T-helper 1 cell (primary cell): ENCODE measurements around the gene BRD7.

ENCODE experiments used
- DNase-seq, 5 donors: peaks; one replicate each; pipeline ENCODE4 v3.0.0-alpha.2; 2012 to 2020

The BRD7 gene

GRCh38 chr16:50318796-50319578 is 49.8 kb downstream of the BRD7 start:
- no peak for DNase-seq

DNA sequence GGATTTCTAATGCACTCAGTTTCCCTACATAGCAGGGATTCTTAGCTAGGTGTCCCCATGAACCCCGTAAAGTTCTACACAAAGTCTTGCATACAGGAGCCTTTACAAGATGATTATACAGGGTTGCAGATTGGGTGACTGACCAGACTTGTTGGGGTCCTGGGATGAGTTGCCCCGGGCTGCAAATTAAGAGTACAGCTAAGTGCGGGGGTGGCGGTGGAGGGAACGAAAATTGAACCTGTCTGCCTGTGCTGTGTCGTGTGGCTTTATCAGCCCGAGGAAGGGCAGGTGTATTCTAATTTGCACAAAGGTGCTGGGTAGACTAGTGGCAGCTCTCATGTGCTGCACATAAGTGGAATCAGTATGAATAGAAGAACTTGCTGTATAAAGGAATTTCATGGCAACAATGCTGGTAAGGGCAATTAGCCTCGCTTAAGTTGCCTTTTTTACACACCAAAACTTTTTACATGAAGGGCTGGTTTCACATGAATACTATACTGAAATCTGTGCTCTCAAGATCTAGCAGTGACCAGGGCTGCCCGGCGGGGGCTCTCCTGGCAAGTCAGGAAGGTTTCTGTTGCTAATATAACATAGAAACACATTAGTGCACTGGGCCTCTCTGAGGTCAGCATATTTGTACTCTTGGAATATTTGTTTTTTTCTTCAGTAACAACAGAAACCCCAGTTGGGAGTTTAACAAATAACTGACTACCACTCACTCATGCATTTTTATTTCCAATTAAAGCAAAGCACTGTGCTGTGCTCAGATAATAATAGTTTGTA is 51.7 kb downstream of the BRD7 start:
- DNase-seq, result no peak

DNA sequence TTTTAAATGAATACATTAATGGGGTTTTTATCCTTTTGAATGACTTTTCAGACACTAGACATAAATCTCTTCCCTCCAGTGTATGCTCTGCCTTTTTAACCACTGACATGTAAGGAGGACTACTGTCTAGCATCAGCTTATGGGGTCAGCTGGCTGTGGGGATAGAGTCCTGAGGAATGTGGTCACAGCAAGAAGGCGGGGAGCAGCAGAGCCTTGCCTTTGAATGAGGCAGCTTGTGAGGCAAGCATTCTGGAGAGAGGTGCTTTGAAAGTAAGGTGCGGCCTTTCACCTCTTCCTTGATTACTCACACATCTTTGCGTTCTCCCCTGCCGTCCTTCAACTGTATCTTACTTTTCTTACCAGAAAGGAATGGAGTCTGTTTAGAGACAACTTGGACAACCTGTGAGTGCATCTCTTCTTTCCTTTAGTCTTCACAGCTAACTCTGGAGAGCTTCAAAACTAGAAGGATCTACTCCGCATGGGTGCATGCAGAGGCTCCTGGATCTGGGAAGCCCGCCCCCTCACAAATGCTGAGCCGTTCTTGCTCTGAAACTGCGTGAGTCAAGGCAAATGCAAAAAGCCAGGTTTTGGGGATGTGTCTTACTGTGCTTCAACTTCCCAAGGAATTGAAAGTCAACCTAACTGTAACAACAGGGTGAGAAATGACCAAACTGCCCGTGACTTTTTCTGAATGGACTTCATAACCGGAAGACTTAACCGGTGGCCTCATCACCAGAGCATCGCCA is 52.5 kb downstream of the BRD7 start:
- DNase-seq, result no peak

DNA sequence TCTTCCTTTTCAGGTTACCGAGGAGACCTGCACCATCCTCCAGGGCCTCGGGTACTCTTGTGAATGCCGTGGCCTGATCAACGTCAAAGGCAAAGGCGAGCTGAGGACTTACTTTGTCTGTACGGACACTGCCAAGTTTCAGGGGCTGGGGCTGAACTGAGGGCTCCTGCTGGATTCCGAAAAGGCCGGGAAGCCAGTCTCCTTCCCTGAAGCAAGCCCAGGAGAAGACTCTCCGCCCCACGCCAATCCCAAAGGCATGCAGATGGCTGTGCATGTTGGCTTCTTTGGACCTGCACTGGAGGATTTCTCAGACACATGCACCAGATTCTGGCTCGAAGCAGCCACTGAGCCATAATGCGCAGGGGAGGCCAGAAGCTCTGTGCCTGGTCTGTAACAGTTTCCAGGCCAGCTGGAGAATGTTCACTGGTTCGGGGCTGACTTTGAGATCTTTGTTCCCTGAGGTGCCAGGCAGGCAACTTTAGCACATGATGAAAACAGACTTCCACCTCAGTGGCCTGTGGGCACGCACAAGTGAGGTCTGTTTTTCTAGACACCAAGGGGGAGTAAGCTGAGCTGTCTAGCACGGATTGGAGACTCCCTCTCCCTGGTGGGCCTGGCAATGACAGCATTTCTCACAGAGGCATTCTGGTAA is 53.3 kb downstream of the BRD7 start:
- no peak for DNase-seq

DNA sequence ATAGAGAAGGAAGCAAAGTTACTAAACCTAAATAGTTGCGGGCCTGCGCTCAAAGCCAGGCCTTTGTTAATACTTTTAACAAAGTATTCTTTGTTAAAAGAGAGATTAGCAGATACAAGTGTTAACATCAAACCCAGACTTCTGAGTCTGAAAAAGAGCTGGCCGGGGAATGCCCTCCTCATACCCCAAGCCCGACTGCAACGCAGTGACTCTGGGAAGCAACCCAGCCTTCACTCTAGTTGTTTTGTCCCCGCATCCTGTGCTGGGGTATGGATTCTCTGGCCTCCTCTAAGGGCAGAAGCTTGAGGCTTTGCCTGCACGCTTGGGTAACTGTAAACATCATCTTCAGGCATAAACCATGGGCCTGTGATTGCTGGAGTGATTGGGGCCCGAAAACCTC is 54.1 kb downstream of the BRD7 start:
- no peak for DNase-seq

GRCh38 chr16:50313596-50314478 is 55.0 kb downstream of the BRD7 start:
- DNase-seq, result peak in 3 of 5 donors; percentile 3 to 72 (median 28)

- DNase-seq, result no peak
Observed at GRCh38 chr16:50311891-50312501, 56.8 kb downstream of the BRD7 start.

DNA sequence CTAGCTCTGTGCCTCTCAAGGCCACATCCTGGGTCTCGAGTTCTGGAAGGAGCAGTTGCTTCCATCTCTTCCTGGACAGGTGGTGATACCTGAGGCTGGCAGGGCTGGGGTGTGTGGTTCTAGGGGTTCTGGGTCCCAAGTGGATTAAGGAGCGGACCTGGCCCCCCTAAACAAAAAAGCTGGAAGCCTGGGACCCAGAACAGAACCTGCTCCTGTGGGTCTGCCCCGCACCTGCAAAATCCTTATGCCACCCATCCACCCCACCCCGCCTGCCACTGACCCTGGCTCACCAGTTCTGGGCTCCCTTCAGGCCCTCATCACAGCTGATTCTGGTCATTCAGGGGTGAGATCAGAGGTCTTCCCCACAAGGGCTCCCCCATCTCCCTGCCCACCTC is 57.7 kb downstream of the BRD7 start:
- DNase-seq, result no peak

DNA sequence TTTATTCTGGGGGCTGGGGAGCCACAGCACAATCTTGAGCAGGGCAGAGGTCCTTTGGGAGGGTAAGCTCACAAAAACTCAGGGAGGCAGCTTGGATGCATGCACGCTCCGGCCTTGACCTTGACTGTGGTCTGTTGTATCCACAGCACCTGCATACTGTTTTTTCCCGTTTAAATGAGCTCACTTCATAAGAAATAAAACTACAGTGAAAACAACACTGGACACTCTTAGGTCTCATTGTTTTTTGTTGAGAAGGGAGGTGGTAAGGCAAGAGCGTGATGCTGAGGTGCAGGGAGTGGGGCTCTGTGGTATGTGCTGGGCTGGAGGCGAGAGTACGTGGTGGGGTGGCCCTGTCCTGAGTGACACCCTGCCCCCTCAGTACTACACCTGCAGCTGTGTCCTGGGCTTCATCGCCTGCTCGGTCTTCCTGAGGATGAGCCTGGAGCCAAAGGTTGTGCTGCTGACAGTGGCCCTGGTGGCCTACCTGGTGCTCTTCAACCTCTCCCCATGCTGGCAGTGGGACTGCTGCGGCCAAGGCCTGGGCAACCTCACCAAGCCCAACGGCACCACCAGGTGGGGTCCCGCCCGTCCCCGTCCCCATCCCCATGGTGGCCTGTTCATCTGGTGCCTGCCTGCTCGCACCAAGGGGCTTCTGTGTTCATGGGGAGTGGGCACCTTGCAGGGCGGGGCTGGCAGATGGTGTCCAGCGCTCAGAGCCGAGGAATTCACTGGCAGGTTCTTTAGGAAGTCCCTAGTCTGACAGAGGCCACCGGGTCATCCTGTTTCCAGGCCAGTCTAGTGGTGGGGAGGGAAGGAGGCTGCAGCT is 58.3 kb downstream of the BRD7 start:
- DNase-seq, result no peak

DNA sequence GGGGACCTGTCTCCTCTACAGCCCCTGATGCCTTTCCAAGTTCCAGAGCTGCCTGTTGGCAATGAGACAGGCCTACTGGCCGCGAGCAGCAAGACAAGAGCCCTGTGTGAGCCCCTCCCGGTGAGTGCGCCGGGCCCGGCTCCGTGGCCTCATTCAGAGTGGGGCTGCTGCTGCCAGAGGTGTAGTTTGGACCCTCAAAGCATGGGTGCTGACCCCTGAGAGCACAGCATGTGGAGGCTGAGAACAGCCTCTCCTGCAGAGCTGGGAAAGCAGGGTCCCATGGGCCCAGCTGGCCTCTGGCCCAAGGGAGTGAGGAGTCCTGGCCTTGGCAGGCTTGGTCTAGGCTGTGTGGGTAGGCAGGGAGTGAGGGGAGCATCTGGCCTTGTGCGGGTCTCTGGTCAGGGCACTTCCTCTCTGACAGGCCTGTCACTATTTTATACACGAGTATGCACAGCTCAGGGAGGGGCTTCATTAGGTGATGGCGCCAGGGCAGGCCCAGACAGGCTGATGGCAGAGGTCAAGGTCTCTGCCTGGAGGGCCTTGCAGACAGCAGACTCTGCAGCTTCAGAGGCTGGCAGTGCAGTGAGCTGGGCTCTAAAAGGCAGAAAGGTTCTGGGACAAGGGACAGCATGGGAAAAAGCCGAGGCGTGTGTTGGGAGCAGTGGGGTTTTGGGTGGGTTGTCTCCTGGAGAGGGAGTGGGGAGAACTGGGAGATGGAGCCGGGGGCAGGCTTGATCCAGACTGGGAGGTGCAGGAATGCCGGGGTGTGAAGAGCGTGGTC is 59.1 kb downstream of the BRD7 start:
- no peak for DNase-seq

DNA sequence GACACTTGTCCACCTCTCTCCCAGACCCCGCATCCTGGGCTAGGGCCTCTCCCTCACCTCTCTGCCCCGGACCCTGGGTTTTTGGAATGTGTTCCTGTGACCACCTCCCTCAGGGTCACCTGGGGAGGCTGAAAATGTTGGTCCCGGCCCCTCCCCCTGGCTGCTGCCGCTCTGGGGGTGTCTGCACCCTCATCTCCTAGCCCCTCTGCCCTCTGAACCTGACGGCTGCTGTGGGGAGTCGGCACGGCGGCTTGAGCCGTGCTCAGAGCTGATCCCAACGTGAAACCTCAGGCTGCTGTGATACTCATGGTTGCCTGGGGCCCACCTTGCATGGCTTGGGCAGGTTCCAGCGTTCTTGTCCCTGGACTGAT is 59.6 kb downstream of the BRD7 start:
- DNase-seq, result no peak

DNA sequence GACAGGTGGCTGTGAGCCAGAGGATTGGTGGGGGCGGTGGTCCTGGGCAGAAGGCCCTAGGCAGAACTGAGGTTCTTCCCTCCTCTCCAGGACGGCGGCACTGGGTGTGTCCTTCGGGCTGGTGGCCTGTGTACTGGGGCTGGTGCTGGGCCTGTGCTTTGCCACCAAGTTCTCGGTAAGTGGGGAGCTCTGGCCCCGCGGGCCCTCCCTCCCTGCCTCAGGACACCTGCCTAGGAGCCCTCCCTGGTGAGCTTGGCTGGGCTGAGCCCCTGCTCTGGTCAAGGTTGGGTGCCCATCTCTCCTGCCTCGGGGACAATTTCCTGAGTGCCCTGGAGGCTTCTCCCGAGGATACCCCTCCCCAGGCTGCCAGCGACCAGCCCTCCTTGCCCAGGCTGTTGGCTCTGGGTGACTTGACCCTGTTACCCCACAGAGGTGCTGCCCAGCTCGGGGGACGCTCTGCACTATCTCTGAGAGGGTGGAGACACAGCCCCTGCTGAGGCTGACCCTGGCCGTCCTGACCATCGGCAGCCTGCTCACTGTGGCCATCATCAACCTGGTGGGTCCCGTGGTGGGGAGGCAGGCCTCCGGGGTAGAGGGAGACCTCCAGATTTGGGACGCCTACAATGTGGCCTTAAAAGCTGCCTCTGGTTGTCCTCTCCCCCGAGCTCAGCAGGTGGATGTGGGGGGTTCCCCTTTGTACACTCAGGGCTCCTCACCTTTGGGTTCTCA is 60.4 kb downstream of the BRD7 start:
- DNase-seq, result no peak

DNA sequence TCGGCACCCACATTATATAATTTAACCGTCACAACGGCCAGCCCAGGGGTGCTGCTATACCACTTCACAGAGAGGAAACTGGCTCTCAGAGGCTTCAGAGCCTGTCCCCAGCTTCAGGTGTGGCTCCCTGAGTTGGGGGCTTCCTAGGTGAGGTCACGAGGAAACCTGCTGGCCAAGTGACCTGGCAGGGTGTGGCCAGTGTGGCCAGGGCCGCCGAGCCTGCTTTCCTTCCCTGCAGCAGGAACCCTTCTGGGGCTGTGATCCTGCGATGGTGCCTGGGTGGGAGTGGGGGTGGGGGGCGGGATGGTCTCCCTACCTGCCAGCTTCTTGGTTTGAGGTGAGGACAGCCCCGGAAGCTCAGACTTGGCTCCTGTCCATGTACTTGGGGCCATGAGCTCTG is 62.5 kb downstream of the BRD7 start:
- no peak for DNase-seq

DNA sequence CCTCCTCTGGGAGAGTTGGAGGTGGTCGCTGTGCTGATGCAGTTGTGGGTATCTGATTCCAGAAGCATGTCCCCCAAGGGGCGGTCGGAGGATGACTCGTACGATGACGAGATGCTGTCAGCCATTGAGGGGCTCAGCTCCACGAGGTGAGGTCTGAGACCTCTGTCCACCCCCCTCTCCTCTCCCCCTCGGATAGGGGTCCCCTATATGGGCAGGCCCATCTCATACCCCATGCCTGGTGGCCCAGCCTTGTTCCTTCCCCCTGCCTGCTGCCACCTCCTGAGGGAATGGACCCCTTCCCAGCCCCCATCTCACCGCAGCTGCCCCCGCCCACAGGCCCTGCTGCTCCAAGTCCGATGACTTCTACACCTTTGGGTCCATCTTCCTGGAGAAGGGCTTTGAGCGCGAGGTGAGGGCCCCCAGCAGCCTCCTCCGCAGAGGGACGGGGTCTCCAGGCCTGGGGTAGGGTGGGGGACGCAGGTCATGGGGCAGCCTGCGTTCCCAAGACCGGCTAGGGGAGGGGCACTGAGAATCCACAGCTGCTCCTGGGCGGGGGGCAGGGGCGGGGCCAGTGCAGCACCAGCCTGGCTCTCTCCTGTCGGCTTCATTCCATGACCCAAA is 63.2 kb downstream of the BRD7 start:
- DNase-seq, result peak in 1 of 5 donors; percentile 7

DNA sequence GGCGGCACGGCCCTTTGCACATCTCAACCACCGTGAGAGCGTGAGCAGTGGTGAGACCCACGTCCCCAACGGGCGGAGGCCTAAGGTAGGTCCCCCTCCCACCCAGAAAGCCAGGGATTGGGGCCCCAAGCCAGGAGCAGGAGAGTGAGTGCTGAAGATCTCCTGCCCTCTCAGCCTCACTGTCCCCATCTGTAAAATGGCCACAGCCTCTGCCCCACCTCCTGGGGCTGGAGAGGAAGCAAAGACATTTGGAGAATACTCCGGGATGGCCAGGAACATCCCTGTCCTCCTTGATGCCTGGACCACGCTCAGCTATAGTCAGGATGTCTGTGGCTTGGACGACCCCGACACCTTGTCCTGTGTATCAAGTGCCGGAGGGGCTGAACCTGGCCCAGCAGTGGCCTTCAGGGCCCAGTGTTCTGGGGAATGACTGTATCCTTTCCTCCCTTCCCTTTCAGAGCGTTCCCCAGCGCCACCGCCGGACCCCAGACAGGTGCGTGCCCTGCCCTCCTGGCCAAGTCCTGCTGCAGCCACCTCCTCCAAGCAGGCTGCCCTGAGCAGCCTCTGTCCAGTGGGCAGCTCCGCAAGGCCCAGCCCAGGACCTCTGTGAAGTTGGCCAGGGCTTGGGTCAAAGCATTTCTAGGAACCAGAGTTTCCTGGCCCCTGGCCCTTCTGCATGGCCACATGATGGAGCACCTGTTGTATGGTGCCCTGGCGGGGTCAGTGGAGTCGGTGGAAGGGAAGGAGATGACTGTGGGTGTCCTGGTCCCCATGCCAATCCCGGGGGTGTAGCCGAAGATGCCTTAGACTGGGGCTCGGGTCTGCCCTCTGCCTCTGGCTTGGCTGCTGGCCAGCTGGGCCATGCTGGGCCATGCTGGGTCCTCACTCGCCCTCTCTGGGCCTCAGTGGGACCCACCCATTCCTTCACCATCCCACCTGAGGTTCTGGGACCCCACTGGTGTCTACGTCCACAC is 64.0 kb downstream of the BRD7 start:
- DNase-seq, result peak in 1 of 5 donors; percentile 7

- peak in 1 of 5 donors; percentile 7 for DNase-seq
Observed at GRCh38 chr16:50303605-50304466, 65.0 kb downstream of the BRD7 start.
